GM12865 (cell line): ENCODE results near the gene CDK18.

Experiments used
- DNase-seq: peaks from one replicate; pipeline ENCODE4 v3.0.0; 2010; ENCODE audit warnings: low read depth
- H3K4me3 ChIP-seq: 2 replicates; pipeline ENCODE4 v1.5.1; 2011; ENCODE audit warnings: mild to moderate bottlenecking, low read depth, low read length, control low read depth
- TF ChIP-seq, protein P1 (sequence below): IDR thresholded peaks from 2 replicates; pipeline ENCODE4 v1.5.1; 2011; ENCODE audit warnings: low read length, control low read depth, low read depth, inconsistent platforms; ENCODE audit not compliant: insufficient read depth; ENCODE audit errors: missing control alignments

The CDK18 gene

DNA sequence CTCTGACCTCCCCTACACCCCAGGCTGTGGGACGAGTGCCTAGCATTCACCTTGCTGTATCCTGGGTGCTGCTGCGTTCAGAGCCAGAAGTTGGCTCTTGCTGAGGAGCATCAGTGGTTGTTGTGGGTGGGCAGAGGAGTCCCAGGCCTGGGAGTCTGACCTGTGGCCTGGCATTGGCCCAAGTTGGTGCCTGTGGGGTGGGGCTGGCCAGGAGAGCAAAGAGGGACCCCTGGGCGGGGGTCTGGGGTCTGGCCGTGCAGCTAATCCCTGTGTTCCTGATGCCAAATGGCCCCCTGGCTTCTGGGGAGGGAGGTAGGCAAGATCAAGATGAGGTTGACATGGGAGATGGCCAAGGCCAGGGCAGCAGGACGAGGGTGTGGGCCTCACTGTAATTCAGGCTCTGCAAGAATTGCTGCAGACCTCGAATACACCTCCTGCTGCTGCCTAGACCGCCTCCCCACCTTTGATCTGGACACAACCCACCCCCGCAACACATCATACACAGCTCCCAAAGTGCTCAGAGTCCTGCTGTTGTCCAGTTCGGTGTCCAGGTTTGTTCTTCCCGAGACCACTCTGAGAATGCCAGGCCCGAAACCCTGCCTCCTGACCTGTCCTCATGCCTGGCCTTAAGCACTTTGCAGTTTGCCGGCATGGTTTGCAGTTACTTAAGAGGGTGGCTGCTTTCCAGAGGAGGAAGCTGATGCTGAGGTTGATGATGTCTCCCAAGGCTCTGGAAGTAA lies 28.7 kb downstream of the CDK18 start:
- H3K4me3 ChIP-seq, result no peak overlapping the region
- TF ChIP-seq, protein P1, sequence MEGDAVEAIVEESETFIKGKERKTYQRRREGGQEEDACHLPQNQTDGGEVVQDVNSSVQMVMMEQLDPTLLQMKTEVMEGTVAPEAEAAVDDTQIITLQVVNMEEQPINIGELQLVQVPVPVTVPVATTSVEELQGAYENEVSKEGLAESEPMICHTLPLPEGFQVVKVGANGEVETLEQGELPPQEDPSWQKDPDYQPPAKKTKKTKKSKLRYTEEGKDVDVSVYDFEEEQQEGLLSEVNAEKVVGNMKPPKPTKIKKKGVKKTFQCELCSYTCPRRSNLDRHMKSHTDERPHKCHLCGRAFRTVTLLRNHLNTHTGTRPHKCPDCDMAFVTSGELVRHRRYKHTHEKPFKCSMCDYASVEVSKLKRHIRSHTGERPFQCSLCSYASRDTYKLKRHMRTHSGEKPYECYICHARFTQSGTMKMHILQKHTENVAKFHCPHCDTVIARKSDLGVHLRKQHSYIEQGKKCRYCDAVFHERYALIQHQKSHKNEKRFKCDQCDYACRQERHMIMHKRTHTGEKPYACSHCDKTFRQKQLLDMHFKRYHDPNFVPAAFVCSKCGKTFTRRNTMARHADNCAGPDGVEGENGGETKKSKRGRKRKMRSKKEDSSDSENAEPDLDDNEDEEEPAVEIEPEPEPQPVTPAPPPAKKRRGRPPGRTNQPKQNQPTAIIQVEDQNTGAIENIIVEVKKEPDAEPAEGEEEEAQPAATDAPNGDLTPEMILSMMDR, result no peak
- no peak for DNase-seq

- TF ChIP-seq, protein P1, result no peak
- DNase-seq, result no peak
- H3K4me3 ChIP-seq, result no peak overlapping the region
Observed at GRCh38 chr1:205533748-205534443, 29.4 kb downstream of the CDK18 start.

DNA sequence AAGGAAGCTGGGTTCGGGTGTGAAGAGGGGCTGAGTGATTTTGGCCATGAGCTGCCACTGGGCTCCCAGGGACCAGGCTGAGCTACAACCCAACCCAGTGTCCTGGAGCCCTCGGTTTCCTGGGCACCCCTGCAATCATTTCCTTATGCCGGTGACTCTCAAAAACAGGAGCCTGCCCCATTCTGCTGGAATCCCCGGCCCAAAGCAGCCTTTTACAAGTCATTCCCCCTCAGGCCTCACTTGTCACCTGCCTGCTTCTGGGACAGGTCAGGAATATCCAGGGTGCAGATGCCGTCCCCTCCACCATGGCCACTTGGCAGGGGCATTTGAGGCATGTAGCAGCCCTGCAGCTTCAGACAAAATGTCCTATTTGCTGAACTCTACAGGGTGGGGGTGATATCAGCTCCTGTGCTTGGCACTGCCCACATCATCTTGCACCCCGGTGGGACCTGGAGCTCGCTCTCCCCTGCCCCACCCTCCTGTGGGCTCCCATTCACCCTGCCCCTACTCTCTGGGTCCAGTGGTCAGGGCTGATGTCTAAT lies 30.0 kb downstream of the CDK18 start:
- no peak for DNase-seq
- no peak overlapping the region for H3K4me3 ChIP-seq
- TF ChIP-seq, protein P1, result no peak

DNA sequence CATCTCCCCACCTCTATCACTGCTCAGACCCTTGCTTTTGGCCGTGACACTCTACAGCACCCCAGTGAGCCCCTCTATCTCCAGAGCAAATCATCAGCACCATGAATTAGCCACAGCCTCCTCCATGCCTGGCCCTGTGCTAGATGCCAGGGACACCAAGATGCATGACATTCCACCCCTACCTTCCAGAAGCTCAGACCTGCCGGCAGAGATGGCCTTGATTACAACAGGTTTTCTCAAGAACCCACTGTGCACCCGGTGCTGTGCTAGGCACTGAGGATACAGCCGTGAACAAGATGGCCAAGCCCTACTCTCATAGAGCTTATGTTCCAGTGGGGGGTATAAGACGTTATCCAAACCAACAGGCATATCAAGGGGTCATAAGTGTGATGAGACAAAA lies 30.6 kb downstream of the CDK18 start:
- TF ChIP-seq, protein P1, result no peak
- DNase-seq, result no peak
- H3K4me3 ChIP-seq, result no peak overlapping the region

- TF ChIP-seq, protein P1, result no peak
- no peak for DNase-seq
- H3K4me3 ChIP-seq, result no peak overlapping the region
Observed at GRCh38 chr1:205535866-205536758, 31.6 kb downstream of the CDK18 start.

DNA sequence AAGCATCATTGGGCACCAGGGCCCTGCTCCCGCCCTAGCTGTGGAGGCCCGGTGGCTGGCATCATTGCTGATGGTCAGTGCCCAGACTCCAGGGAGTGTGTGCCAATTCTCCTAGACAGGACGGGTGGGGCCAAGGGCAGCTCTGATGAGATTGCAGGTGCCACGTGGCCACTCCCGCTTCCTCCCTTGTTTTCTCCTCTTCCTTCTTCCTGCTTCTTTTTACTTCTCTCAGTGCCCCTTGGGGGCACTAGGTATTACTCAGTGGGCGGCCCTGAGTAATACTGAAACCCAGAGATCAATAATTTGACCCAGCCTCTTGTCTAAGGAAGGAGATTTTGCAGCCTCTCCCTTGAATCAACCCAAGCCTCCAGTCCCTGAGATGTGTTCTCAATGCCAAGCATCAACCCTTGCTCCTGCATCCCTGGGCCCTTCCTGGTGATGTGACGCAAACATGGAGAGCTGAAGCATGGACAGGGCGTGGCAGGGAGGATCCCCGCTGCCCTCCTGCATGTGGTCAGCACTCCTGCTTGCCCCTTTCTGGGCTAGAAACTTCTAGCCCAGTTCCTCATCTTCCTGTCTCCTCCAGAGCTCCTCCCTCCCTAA lies 32.4 kb downstream of the CDK18 start:
- TF ChIP-seq, protein P1, result no peak
- no peak for DNase-seq
- no peak overlapping the region for H3K4me3 ChIP-seq
